ENCODE measurements around the gene LAPTM4A.

- no peak for TF ChIP-seq POLR2AphosphoS5 (IDR thresholded peaks at IDR 0.05; ENCODE audit: low read depth)
- no peak for TF ChIP-seq CTCF (IDR thresholded peaks at IDR 0.05; ENCODE audit: insufficient read depth, low read length)
- no peak for TF ChIP-seq GABPA (IDR thresholded peaks at IDR 0.05; ENCODE audit: low read depth)
- TF ChIP-seq SPI1 (IDR thresholded peaks at IDR 0.05; ENCODE audit: borderline replicate concordance, low read depth) = no peak
- no peak for TF ChIP-seq REST (IDR thresholded peaks at IDR 0.05; ENCODE audit: insufficient replicate concordance, low read depth)
Measured at GRCh38 chr2:20072436-20073158, 21.2 kb upstream of the LAPTM4A start.
